Measurements from ENCODE around the gene CAPG.

Gene CAPG

GRCh38 chr2:85409845-85410583, at the start of gene CAPG:
Gene CAPG (minus strand): TSS chr2:85410366. CDS start chr2:85402145, 8,221 bp downstream.
- intact Hi-C loops (cut with micrococcal nuclease): loop anchor here (5.0 kb wide), 1 partner anchor 187 kb away; the partner anchor contains the start of gene RNF181
- Mint-ChIP-seq H3K9me3 (no peaks in the 10 kb centered on the region), H3K27ac (peak within 1 kb of the TSS; percentile 92), H3K27me3 (no peaks in the 10 kb centered on the region), H3K4me1 (ENCODE audit: low read depth) (peaks cover 95% of the 10 kb centered on the region), H3K4me3 (peak within 1 kb of the TSS; percentile 88), H3K36me3 (ENCODE audit: low read depth) (peaks cover 15% of the 10 kb centered on the region)

- peaks cover 13% of the 10 kb centered on the region for H3K4me1 Mint-ChIP-seq (ENCODE audit: low read depth)
- peaks cover 2% of the 10 kb centered on the region for H3K27me3 Mint-ChIP-seq
- no peak overlapping the region for H3K4me3 Mint-ChIP-seq
- H3K27ac Mint-ChIP-seq: no peak overlapping the region
- H3K36me3 Mint-ChIP-seq (ENCODE audit: low read depth): no peaks in the 10 kb centered on the region
- intact Hi-C loops (cut with micrococcal nuclease): no loop called here
- no peaks in the 10 kb centered on the region for H3K9me3 Mint-ChIP-seq
Measured at GRCh38 chr2:85459771-85460170, 49.6 kb upstream of the CAPG start.

GRCh38 chr2:85458601-85459563, 48.7 kb upstream of the CAPG start:
- no peaks in the 10 kb centered on the region for H3K36me3 Mint-ChIP-seq (ENCODE audit: low read depth)
- H3K27ac Mint-ChIP-seq: no peak overlapping the region
- intact Hi-C loops (cut with micrococcal nuclease): no loop called here
- no peaks in the 10 kb centered on the region for H3K9me3 Mint-ChIP-seq
- H3K4me3 Mint-ChIP-seq: no peak overlapping the region
- H3K27me3 Mint-ChIP-seq: peaks cover 2% of the 10 kb centered on the region
- H3K4me1 Mint-ChIP-seq (ENCODE audit: low read depth): peaks cover 13% of the 10 kb centered on the region

- Mint-ChIP-seq H3K27ac (no peak overlapping the region), H3K4me3 (no peak overlapping the region), H3K4me1 (ENCODE audit: low read depth) (peaks cover 13% of the 10 kb centered on the region), H3K27me3 (peaks cover 2% of the 10 kb centered on the region), H3K36me3 (ENCODE audit: low read depth) (no peaks in the 10 kb centered on the region), H3K9me3 (no peaks in the 10 kb centered on the region)
- intact Hi-C loops (cut with micrococcal nuclease): no loop called here
Measured at GRCh38 chr2:85457877-85458316, 47.7 kb upstream of the CAPG start.

- Mint-ChIP-seq H3K36me3 (ENCODE audit: low read depth) (no peaks in the 10 kb centered on the region), H3K4me3 (no peak overlapping the region), H3K27me3 (peaks cover 2% of the 10 kb centered on the region), H3K4me1 (ENCODE audit: low read depth) (peaks cover 18% of the 10 kb centered on the region), H3K9me3 (no peaks in the 10 kb centered on the region), H3K27ac (no peak overlapping the region)
- intact Hi-C loops (cut with micrococcal nuclease): no loop called here
Measured at GRCh38 chr2:85457043-85457442, 46.9 kb upstream of the CAPG start.

GRCh38 chr2:85455552-85456090, 45.5 kb upstream of the CAPG start:
- H3K36me3 Mint-ChIP-seq (ENCODE audit: low read depth): no peaks in the 10 kb centered on the region
- no peaks in the 10 kb centered on the region for H3K9me3 Mint-ChIP-seq
- peaks cover 18% of the 10 kb centered on the region for H3K4me1 Mint-ChIP-seq (ENCODE audit: low read depth)
- intact Hi-C loops (cut with micrococcal nuclease): no loop called here
- H3K27ac Mint-ChIP-seq: peak overlapping the region; percentile 2
- H3K4me3 Mint-ChIP-seq: no peak overlapping the region
- H3K27me3 Mint-ChIP-seq: peaks cover 2% of the 10 kb centered on the region

GRCh38 chr2:85453571-85453970, 43.4 kb upstream of the CAPG start:
- Mint-ChIP-seq H3K27ac (no peak overlapping the region), H3K9me3 (no peaks in the 10 kb centered on the region), H3K27me3 (peaks cover 2% of the 10 kb centered on the region), H3K36me3 (ENCODE audit: low read depth) (no peaks in the 10 kb centered on the region), H3K4me1 (ENCODE audit: low read depth) (peaks cover 28% of the 10 kb centered on the region), H3K4me3 (no peak overlapping the region)
- intact Hi-C loops (cut with micrococcal nuclease): no loop called here

- Mint-ChIP-seq H3K36me3 (ENCODE audit: low read depth) (no peaks in the 10 kb centered on the region), H3K4me1 (ENCODE audit: low read depth) (peaks cover 31% of the 10 kb centered on the region), H3K27ac (no peak overlapping the region), H3K27me3 (peaks cover 2% of the 10 kb centered on the region), H3K9me3 (no peaks in the 10 kb centered on the region), H3K4me3 (no peak overlapping the region)
- intact Hi-C loops (cut with micrococcal nuclease): no loop called here
Measured at GRCh38 chr2:85452237-85452636, 42.1 kb upstream of the CAPG start.

GRCh38 chr2:85449214-85449588, 39.0 kb upstream of the CAPG start:
- H3K4me1 Mint-ChIP-seq (ENCODE audit: low read depth): peaks cover 25% of the 10 kb centered on the region
- intact Hi-C loops (cut with micrococcal nuclease): loop anchor here (5.0 kb wide), 1 partner anchor 73 kb away; no protein-coding TSS in a partner anchor
- H3K27ac Mint-ChIP-seq: peak overlapping the region; percentile 64
- H3K4me3 Mint-ChIP-seq: no peak overlapping the region
- no peaks in the 10 kb centered on the region for H3K9me3 Mint-ChIP-seq
- H3K27me3 Mint-ChIP-seq: no peaks in the 10 kb centered on the region
- H3K36me3 Mint-ChIP-seq (ENCODE audit: low read depth): no peaks in the 10 kb centered on the region

GRCh38 chr2:85448461-85449213, 38.5 kb upstream of the CAPG start:
- peak overlapping the region; percentile 64 for H3K27ac Mint-ChIP-seq
- no peaks in the 10 kb centered on the region for H3K27me3 Mint-ChIP-seq
- H3K36me3 Mint-ChIP-seq (ENCODE audit: low read depth): no peaks in the 10 kb centered on the region
- H3K9me3 Mint-ChIP-seq: no peaks in the 10 kb centered on the region
- no peak overlapping the region for H3K4me3 Mint-ChIP-seq
- intact Hi-C loops (cut with micrococcal nuclease): loop anchor here (5.0 kb wide), 1 partner anchor 74 kb away; no protein-coding TSS in a partner anchor
- peaks cover 25% of the 10 kb centered on the region for H3K4me1 Mint-ChIP-seq (ENCODE audit: low read depth)

- no peaks in the 10 kb centered on the region for H3K36me3 Mint-ChIP-seq (ENCODE audit: low read depth)
- intact Hi-C loops (cut with micrococcal nuclease): loop anchor here (5.0 kb wide), 1 partner anchor 75 kb away; no protein-coding TSS in a partner anchor
- H3K4me3 Mint-ChIP-seq: no peak overlapping the region
- peaks cover 32% of the 10 kb centered on the region for H3K4me1 Mint-ChIP-seq (ENCODE audit: low read depth)
- no peaks in the 10 kb centered on the region for H3K9me3 Mint-ChIP-seq
- no peaks in the 10 kb centered on the region for H3K27me3 Mint-ChIP-seq
- no peak overlapping the region for H3K27ac Mint-ChIP-seq
Measured at GRCh38 chr2:85447222-85447585, 37.0 kb upstream of the CAPG start.

- peak overlapping the region; percentile 1 for H3K27ac Mint-ChIP-seq
- no peak overlapping the region for H3K4me3 Mint-ChIP-seq
- H3K27me3 Mint-ChIP-seq: no peaks in the 10 kb centered on the region
Measured at GRCh38 chr2:85446296-85447221, 36.4 kb upstream of the CAPG start.

More at GRCh38 chr2:85446296-85447221, 36.4 kb upstream of the CAPG start:
- H3K36me3 Mint-ChIP-seq (ENCODE audit: low read depth): no peaks in the 10 kb centered on the region
- intact Hi-C loops (cut with micrococcal nuclease): loop anchor here (5.0 kb wide), 1 partner anchor 76 kb away; no protein-coding TSS in a partner anchor
- H3K4me1 Mint-ChIP-seq (ENCODE audit: low read depth): peaks cover 36% of the 10 kb centered on the region
- no peaks in the 10 kb centered on the region for H3K9me3 Mint-ChIP-seq

Data from dendritic cell treated with granulocyte-macrophage colony-stimulating factor and Interleukin-4, amounts not matched to agents 40 ng/mL and 50 ng/mL, for 4 days (primary cell).